Endodermal cell (in vitro differentiated cells): ENCODE measurements around the gene NUDT5. TPM values are rescaled to one million over a fixed set of nuclear protein-coding genes. Genes with fewer than 3 reads are reported as not detected.

ENCODE experiments used
- DNase-seq: peaks from one replicate; pipeline ENCODE4 v3.0.0-alpha.2; 2017
- H3K27ac ChIP-seq: 2 replicates; pipeline ENCODE4 v1.5.1; 2013; ENCODE audit warnings: mild to moderate bottlenecking, low read depth, low read length, moderate library complexity
- H3K27me3 ChIP-seq: 2 replicates; pipeline ENCODE4 v1.6.1; 2013; ENCODE audit warnings: mild to moderate bottlenecking, low read length, moderate library complexity; ENCODE audit not compliant: insufficient read depth, control insufficient read depth, poor library complexity, severe bottlenecking
- H3K36me3 ChIP-seq: 2 replicates; pipeline ENCODE4 v1.7.0; 2013; ENCODE audit warnings: mild to moderate bottlenecking, low read length, moderate library complexity; ENCODE audit not compliant: control insufficient read depth, insufficient read depth
- H3K4me1 ChIP-seq: one replicate; pipeline ENCODE4 v1.7.0; 2013; ENCODE audit warnings: low read length; ENCODE audit not compliant: control insufficient read depth, insufficient read depth
- H3K4me3 ChIP-seq: 2 replicates; pipeline ENCODE4 v1.5.1; 2013; ENCODE audit warnings: mild to moderate bottlenecking, low read length, moderate library complexity
- H3K9ac ChIP-seq: 2 replicates; pipeline ENCODE4 v1.6.1; 2013; ENCODE audit warnings: mild to moderate bottlenecking, low read length, moderate library complexity; ENCODE audit not compliant: poor library complexity, severe bottlenecking; ENCODE audit errors: extremely low read depth
- H3K9me3 ChIP-seq: 2 replicates; pipeline ENCODE4 v1.6.1; 2013; ENCODE audit warnings: mild to moderate bottlenecking, low read length, moderate library complexity; ENCODE audit not compliant: control insufficient read depth
- H3K27ac Mint-ChIP-seq: 2 replicates; pipeline ENCODE4 v1.8.0; 2020; ENCODE audit warnings: mixed read lengths
- H3K27me3 Mint-ChIP-seq: 2 replicates; pipeline ENCODE4 v1.8.0; 2021; ENCODE audit warnings: mild to moderate bottlenecking, mixed read lengths; ENCODE audit not compliant: insufficient read depth
- H3K36me3 Mint-ChIP-seq: 2 replicates; pipeline ENCODE4 v1.8.0; 2020; ENCODE audit warnings: low read depth, mixed read lengths
- H3K4me1 Mint-ChIP-seq: 2 replicates; pipeline ENCODE4 v1.8.0; 2020; ENCODE audit warnings: mixed read lengths
- H3K4me3 Mint-ChIP-seq: 2 replicates; pipeline ENCODE4 v1.8.0; 2020; ENCODE audit warnings: mild to moderate bottlenecking, moderate library complexity, mixed read lengths
- H3K9me3 Mint-ChIP-seq: 2 replicates; pipeline ENCODE4 v1.8.0; 2020; ENCODE audit warnings: mild to moderate bottlenecking, mixed read lengths
- CTCF ChIP-seq: fragments of 200-600 bp; sonication (generic); conservative IDR thresholded peaks from 2 replicates; pipeline ENCODE4 v1.5.0; 2021; ENCODE audit warnings: antibody characterized with exemption, mild to moderate bottlenecking
- WGBS, 2 experiments: methylation state at CpG; one replicate each; pipeline versions ENCODE4 v1.1.5 to v1.1.7; 2013; ENCODE audit warnings: missing lambda C conversion rate in 2 of 2, mixed read lengths in 1 of 2; ENCODE audit not compliant: insufficient coverage in 1 of 2, insufficient read length in 1 of 2; 5-methylcytosine and 5-hydroxymethylcytosine counted together
- total RNA-seq, 2 donors: library from RNA; stranded (reverse); fragmentation: NEBNext Ultra II Directional in 1 of 2; extraction: Animal tissue kit (Norgen Biotek cat#: 25700) in 1 of 2; gene quantifications; 2 replicates in 1 of 2; 3 replicates in 1 of 2; pipeline ENCODE4 v1.2.1, GENCODE V29; 2021

Gene NUDT5
- total RNA-seq, 2 donors from 2014 or later: 88.7 to 93.9 TPM

GRCh38 chr10:12140038-12140437 is 55.7 kb downstream of the NUDT5 start:
- Histone ChIP-seq H3K4me1 (no peaks in the 10 kb centered on the region), H3K36me3 (peaks cover 74% of the 10 kb centered on the region), H3K4me3 (no peak overlapping the region), H3K27ac (no peak overlapping the region), H3K9ac (no peak overlapping the region), H3K27me3 (no peaks in the 10 kb centered on the region), H3K9me3 (no peaks in the 10 kb centered on the region)
- no peak overlapping the region for H3K27ac Mint-ChIP-seq
- H3K9me3 Mint-ChIP-seq: no peaks in the 10 kb centered on the region
- no peaks in the 10 kb centered on the region for H3K4me1 Mint-ChIP-seq
- H3K36me3 Mint-ChIP-seq: peaks cover 57% of the 10 kb centered on the region
- no peak overlapping the region for H3K4me3 Mint-ChIP-seq
- no peaks in the 10 kb centered on the region for H3K27me3 Mint-ChIP-seq
- no peak for TF ChIP-seq CTCF
- 100% methylated on average over 1 of the region's 1 CpG; no CpG with 5 or more reads in 1 of the 2 experiments for WGBS, 2 experiments
- no peak for DNase-seq

GRCh38 chr10:12135631-12136030 is 60.1 kb downstream of the NUDT5 start:
- H3K27me3 ChIP-seq: no peaks in the 10 kb centered on the region
- Mint-ChIP-seq H3K27ac (no peak overlapping the region), H3K27me3 (no peaks in the 10 kb centered on the region), H3K9me3 (no peaks in the 10 kb centered on the region), H3K4me3 (no peak overlapping the region), H3K4me1 (no peaks in the 10 kb centered on the region), H3K36me3 (peaks cover 40% of the 10 kb centered on the region)
- DNase-seq: no peak
- H3K9ac ChIP-seq: no peak overlapping the region
- 84 to 100% methylated on average over 1 to 2 of the region's 3 CpGs for whole genome bisulfite sequencing, 2 experiments
- no peaks in the 10 kb centered on the region for H3K9me3 ChIP-seq
- no peak overlapping the region for H3K4me3 ChIP-seq
- no peak for TF ChIP-seq CTCF
- peaks cover 47% of the 10 kb centered on the region for H3K36me3 ChIP-seq
- H3K4me1 ChIP-seq: no peaks in the 10 kb centered on the region
- no peak overlapping the region for H3K27ac ChIP-seq

GRCh38 chr10:12130237-12130872 is 65.3 kb downstream of the NUDT5 start:
- peaks cover 13% of the 10 kb centered on the region for H3K36me3 Mint-ChIP-seq
- H3K4me1 ChIP-seq: no peaks in the 10 kb centered on the region
- peak overlapping the region; percentile 72 for H3K9ac ChIP-seq
- H3K27ac ChIP-seq: peak overlapping the region; percentile 58
- H3K4me3 ChIP-seq: peak overlapping the region; percentile 91
- H3K4me3 Mint-ChIP-seq: peak overlapping the region; percentile 79
- H3K4me1 Mint-ChIP-seq: peaks cover 3% of the 10 kb centered on the region
- H3K27ac Mint-ChIP-seq: peak overlapping the region; percentile 33
- H3K9me3 ChIP-seq: no peaks in the 10 kb centered on the region
- no peaks in the 10 kb centered on the region for H3K27me3 Mint-ChIP-seq
- peak; percentile 76 for DNase-seq
- 21 to 34% methylated on average over 6 to 10 of the region's 11 CpGs for WGBS, 2 experiments
- no peaks in the 10 kb centered on the region for H3K27me3 ChIP-seq
- peaks cover 10% of the 10 kb centered on the region for H3K36me3 ChIP-seq
- H3K9me3 Mint-ChIP-seq: no peaks in the 10 kb centered on the region
- TF ChIP-seq CTCF: peak; percentile 76
